ENCODE data around the gene ACTA2.

Gene ACTA2

DNA sequence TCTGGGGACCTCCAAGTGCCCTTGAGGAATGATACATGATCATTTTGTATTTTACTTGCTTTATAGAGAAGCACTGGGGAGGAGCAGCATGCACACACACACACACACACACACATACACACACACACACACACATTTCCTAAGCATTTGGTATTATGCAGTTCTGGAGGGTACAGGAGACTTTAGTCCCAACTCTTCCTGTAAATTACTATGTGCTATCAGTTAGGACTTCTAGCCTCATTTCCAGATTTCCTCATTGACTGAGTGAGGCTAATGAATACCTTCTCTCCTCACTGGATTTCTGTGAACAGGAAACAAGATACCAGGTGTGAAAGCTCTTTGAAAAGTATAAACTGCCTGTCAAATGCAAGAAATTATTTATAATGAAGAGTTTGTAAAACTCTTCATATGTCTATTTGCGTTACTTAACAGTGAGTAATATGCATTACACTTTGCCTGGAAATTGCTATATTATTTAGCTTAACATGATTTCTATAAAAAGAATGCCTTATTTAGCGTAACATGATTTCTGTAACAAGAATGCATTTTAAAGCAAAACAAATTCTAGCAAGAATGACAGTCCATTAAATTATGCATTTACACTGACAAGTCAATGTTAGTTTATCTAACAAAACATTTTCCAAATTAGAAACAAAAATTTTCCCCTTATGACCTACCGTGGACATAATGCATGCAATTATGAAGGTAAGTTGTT lies 34.2 kb downstream of the ACTA2 start:
- DNase-seq = no peak

DNA sequence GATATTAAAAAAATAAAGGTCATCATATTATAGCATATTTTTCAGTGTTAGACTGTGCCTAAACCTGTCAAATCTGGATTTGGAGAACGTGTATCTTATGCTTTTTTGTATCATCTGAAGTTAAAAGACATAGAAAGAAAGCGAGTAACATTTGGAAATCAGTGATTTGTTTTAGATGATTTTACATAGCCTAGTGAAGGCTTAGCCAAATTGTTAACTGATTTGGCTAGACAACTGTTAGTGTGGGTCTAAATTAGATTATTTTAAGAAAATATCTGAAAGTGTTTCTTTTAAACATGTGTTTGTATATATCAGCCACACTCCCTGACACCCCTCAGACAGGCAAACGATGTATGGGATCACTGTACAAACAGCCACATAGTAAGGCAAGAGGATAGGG lies 35.6 kb downstream of the ACTA2 start:
- no peak for DNase-seq

DNA sequence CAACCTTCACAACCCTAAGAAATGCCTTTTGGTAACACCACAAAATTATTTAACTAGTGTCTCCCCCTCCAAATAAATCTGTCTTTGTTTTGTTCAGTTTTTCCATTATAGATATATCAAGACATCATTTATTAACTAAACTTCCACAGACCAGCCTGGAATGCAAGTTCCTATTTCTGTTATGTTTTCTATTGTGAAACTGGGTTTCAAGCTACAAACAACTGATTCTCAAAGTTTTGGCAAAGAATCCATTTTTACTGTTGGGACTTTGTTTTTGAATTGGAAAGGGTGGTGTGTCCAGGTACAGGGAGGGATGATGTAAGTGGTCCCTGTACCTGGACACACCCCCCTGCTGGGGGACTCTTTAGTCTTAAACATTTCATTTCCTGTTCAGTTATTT lies 36.3 kb downstream of the ACTA2 start:
- DNase-seq = no peak

DNA sequence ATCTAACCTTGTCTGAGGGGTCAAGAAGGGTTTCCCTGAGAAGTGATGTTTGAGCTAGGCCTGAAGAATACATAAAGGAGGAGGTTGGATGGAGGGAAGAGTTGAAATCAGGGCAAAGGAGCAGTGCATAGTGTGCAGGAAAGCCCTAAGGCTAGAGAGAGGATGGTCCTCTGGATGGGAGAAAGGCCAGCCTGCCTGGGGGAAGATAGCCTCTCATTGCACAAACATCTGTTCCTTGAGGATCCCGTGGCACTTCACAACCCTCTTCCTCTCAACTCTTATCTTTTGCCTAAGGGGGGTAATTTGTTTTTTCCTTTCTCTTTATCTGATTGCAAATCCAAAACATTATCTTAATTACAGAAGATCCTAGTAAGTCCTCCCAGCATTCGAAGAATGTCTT lies 36.8 kb downstream of the ACTA2 start:
- no peak for DNase-seq

DNA sequence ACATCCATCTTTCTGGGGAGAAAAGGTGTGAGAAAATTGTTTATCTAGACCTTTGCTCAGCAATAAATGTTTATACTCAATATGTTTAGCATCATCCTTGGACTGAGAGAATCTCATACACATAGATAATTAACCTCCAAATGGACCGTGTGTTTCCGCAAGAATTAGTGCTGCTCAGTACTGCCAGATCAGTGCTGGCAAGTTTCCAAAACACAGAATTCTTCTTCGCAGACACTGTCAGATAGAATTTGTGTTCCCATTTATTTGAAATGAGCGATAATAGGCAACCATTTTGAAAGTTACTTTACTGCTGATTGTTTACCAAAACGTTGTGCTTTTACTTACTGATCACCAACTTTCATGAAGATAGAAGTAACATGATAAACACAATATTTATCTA lies 38.8 kb downstream of the ACTA2 start:
- DNase-seq = no peak

DNA sequence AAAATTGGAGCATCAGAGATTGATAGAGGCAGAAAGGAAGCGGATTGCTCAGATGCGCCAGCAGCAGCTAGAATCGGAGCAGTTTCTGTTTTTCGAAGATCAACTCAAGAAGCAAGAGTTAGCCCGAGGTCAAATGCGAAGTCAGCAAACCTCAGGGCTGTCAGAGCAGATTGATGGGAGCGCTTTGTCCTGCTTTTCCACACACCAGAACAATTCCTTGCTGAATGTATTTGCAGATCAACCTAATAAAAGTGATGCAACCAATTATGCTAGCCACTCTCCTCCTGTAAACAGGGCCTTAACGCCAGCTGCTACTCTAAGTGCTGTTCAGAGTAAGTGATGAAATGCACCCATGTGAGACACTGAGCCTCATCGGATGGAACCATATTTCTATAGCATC lies 39.4 kb downstream of the ACTA2 start:
- no peak for DNase-seq

DNA sequence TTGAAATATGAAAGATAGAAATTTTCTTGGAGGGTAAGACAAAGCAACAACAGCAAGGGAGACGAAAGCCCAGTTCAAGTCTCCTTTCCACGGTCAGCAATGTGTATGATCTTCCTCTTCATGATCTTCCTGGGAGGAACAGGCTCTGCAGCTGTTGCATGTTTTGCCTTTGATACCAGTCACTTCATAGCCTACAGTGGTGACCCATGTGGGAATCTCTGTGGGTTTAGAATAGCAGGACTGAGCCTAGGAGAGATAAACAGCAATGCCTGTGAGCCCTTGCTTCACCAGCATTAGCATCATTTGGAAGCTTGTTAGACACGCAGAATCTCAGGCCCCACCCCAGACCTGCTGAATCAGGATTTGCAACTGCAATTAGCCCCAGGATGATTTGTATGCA lies 40.7 kb downstream of the ACTA2 start:
- DNase-seq = no peak

DNA sequence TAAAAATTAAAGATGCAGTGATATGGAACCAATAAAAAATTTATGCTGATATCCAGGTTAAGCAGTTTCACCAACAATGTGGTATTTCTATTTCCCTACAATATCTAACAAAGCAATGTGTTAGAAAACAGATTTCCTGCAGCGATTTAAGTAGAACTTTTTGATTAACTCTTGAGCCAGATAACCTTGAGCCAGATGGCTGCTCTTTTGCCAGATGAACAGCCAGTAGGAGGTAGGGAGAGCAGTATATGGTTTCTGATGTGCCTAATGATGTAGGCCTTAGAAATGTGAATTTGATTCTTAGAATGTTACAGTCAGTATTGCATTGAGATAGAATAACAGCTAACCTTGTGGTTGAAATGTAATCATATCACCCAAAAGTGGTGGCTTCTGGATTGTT lies 41.5 kb downstream of the ACTA2 start:
- no peak for DNase-seq

DNA sequence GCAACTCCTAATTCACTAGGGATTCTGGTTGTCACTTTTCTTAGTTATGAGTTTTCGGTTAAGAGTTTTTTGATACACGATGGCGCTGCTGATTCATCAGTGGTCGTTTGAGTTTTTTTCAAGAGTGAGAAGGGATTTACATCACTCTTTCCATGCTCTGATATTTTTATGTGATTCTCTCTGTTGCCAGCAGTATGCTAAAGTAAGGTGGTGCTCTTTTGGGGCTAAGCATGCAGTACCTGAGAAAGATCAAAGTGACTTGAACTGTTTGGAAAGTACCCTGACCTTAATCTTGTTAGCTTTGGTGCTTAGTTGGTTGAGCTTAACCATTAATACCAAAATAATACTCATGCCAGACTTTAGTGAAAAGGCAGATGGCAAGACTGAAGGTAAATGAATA lies 44.4 kb downstream of the ACTA2 start:
- no peak for DNase-seq

DNA sequence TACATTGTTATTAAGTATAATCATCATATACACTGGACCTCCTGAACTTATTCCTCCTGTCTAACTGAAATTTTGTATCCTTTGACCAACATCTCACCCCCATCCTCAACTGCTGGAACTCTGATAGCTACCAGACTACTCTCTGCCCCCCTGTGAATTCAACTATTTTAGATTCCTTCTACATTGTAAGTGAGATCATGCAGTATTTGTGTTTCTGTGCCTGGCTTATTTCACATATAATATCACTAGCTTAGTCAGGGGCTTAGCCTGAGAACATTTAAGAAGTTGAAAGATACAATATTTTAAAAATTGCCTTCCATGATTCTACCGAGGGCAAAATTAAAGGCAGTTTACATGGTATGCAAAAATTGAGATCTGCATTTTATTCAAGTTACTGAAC lies 45.7 kb downstream of the ACTA2 start:
- no peak for DNase-seq

DNA sequence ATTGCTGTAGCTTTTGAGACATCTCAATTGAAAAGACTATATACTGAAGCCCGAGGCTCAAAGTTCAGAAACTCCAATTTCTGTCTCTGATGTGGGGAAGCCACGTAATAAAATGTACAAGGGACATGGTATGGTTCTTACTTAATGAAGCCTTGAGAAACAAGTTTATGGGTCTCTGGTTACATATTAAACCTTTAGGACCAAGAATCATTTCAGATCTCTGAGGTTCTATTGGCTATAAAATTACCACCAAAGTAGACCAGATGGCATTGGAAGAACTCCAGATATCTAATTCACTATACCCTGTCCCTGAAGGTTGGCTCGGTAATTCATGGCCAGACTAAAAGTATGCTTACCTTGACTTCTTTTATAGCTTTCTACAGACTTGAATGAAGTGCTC lies 48.9 kb downstream of the ACTA2 start:
- no peak for DNase-seq

DNA sequence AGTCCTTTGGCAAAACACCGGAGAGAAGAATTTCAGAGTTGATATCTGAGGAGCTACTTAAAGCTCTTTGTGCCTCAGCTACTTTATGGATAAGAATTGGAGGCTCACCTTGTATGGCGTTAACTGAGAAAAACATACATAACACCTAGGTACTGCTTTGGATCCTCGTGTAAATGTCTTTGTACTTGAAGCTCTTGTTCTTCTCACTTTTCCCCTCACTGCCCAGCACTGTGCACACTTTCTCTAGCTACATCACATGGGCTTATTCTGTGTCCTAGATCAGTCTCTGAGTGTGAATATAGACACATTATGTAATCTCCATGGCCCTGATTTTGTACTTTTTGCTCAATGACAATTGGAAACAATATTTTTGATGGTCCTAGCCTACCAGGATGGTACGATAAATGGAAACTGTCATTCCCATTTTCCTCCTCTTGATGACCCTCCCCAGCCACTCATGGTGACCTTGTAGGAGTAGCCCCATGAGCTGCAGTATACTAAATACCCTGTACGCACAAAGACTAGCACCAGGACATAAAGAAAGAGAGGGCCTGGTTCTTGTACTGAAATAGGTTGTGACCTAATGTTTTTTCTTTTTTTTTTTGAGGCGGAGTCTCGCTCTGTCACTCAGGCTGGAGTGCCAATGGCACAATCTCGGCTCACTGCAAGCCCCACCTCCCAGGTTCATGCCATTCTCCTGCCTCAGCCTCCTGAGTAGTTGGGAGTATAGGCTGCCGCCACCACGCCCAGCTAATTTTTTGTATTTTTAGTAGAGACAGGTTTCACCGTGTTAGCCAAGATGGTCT lies 50.4 kb downstream of the ACTA2 start:
- no peak for DNase-seq

DNA sequence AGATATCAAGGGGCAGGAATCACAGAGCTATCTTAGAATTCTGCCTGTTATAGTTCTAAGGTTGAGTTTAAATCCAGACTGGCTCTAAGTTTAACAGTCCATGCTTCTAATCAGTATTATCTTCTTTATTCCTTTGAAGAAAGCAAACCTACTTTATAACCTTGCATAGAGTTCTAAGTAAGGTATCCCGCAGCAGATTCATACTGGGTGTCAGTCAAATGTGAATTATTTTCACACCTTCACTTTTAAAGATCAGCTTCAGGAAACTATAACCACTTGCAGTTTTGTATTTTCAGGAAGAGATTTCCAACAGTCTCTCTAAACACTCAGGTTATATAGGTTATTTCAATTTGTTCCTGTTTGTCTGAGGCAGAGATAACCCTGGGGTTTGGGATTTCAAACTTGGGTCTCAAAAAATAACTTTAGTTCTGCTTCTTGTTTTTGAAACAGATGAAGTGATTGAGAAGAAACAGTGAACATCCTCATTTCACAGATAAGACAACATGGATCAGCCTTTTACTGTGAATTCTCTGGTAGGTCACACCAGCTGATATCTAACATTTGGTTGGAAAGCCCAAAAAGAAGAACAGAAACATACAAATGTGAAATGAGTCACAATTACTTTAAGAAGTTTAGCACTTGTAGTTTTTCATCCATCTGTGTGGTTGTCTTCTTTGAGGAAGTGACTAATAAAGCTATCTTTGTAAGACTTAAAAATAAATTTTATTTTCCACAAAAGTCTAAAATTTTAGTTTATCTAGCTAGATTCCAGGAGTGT lies 51.2 kb downstream of the ACTA2 start:
- DNase-seq = no peak

DNA sequence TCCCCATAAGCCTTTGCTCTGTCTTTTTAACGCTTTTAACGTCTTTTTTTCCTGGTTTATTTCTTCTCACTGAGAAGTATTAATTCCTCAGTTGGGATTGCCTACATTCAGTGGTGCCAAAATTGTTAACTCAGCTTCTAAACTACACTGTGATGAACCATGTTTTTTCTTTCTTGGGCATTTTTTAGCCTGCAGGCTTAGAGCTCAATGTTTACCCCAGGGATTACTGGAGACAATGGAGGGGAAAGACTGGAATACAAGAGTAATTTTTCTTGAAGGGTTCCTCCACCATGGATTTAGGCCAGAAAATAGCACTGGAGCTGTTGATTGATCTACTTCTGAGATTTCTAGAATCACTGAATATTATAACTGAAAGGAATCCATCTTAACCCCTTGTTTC lies 52.7 kb downstream of the ACTA2 start:
- no peak for DNase-seq

DNA sequence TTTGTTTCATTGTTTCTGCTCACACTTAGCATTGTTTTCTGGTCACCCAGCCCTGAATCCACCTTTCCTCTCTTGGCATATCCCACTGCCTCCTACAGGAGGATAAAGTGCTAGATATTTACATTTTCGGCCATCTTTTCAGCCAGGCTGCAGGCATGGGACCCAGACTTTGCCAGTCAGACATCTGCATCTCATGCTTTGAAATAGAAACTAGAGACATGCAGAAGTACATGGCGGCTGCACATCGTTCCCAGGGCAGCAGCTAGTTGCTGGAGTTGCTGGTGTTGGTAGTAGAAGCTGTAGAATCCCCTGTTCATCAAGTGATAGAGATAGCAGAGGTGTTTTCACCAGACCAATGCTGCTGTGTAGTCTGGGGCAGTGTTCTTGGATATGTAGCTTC lies 53.8 kb downstream of the ACTA2 start:
- no peak for DNase-seq

DNA sequence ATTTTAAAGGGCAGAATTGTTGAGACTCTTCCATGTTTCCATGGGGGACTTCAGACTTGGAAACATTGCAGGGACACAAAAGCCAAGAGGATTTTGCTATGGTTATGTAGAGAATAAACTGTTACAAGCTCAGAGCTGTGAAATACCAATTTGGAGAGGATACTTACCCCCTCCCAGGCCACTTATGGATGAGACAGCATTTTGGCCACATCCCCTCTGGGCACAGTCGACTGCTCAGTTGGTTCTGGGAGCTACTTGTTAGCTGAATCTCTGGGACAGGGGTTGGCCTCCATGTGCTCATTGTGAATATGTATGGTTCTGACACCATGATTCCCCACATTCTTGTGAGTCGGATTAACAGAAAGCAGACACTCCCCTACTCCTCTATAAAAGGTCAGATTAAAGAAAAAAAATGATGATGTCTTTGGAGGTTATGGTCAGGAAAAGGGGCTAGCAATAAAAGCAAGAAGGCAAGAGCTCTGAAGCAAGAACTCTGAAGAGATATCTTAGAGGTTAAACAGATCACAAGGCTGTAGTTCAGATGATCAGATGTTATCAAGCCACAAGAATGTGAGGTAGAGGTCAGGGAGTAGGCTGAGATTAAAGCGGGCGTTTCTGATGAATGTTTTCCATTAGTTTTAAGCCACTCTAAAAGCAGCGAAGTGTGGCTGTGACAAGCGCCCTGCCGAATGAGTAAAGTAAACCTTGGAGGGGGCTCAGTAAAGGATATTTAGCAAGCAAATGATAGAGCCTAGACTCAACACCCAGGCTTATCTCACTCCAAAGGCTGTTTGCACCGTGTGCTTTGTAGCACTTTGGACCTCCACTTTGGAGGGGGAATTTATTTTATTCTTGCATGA lies 55.3 kb downstream of the ACTA2 start:
- no peak for DNase-seq

DNA sequence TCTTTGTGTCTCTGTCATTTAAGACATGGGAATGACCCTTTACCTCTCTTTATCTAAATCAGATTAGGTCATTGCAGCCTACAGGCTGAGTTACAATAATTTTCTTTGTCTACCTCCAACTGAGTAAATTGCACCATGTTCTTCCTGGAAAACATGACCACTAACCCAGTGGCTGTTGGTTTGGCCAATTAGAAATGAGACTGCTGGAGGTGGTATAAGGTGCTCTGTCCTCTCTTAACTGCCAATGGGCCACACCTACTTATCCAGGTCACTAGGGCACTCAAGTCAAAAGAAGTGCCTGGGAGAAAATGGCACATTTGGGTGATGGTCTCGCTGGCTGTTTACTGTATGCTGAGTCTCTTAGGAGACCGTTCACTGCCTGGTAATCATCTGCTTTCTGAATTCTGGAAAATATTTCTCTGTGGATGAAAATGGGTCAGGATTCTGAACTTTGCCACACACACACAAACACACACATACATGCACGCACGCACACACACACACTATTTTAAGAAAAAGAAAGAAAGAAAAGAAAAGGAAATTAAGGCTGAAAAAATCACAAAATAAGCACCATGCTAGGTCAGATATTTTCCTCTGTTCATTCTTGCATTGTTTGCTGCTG lies 56.1 kb downstream of the ACTA2 start:
- DNase-seq = no peak

DNA sequence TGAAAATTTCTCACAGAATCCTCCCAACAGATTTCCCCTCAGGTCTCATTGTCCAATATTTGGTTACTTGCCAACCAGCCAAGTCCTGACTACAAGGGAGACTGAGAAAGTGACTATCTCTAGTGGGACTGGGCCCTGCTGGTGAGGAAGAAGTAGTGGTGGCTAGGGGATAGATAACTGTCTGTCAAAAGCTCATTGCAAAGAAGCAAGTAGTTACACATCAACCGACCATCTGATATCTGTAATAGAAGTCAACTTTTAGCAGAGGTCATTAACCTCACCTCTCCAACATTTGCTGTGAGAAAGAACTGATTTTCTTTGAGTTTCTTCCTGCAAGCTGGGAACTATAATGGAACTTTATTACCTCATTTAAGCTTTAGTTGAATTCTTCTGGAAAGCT lies 57.3 kb downstream of the ACTA2 start:
- no peak for DNase-seq

DNA sequence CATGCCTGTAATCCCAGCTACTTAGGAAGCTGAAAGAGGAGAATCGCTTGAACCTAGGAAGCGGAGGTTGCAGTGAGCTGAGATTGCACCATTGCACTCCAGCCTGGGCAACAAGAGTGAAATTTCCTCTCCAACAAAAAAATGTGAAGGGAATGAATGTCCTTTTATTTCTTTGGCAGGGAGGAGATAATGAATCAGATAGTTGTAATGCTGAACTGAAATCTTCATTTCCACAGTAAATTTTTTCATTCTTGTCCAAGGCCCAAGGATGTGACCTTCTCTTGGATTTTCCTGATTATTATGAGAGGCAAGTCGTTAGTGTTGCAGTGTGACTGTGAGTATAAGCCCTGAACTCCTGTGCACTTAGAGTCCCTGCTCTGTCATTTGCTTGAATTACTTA lies 59.0 kb downstream of the ACTA2 start:
- no peak for DNase-seq

DNA sequence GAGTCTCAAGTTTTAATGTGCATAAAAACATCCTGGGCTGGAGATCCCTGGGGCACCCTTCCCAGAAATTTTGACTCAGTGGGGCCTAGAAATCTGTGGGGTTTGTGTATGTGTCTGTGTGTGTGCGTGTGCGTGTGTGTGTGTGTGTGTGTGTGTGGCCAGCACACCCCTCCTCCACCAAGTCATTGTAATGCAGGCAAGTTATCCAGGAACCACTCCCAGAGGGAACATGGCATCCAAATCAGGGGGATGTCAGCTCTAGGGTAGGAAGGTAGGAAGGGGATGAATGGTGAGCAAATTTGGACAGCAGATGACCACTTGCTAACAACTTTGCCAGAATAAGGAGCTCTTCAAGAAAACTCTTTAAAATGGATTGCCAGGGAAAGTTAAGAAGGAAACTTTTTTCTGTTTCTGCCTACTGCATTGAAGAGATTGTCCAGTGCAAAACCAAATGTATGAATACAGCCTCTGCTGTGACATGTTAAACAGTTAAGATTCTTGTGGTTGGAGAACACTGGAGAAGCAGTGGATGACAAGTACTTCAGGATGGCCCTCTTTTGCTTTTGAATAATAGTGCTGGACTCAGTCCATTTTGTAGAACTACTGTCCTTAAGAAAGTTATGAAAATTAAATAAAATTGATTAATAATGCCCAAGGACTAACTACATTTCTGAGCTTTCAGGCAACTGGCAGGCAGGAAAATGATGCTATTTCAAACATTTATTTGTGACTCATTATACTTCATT lies 60.2 kb downstream of the ACTA2 start:
- DNase-seq = no peak

DNA sequence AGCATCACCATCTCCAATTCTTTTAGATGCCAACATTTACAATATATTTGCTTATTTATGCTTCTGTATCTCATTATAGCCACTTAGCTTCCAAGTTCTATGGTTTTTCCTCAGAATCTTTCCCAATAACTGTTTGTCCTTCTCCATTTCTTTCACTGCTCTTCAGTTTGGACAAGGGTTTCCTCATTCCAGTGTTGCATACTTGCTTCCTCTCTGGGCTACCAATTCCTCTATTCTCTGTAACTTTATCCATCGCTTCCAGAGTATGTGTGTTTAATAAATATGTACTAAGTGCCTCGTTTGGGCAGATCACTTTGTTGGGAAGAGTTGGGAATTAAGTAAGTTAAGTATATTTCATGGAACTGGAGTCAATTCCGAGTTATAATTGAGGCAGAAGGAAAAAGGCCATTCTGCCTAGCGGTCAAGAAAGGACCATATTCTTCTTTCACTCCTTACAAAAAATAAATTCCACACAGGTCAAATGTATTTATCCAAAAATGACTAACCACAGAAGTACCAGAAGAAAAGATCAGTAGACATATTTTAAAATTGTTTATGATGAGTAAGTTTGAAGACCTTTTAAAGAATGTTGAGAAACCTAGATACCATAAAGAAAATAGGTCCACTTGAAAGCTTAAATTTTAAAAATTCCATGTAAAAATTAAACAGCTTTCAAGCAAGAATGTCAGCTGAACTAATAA lies 61.7 kb downstream of the ACTA2 start:
- DNase-seq = no peak
